Stromal cell of bone marrow (primary cell): ENCODE data around the gene CHD2.

Experiments used
- DNase-seq: peaks from one replicate; pipeline ENCODE4 v3.0.0-alpha.2; 2012; ENCODE audit warnings: low read depth

The CHD2 gene

DNA sequence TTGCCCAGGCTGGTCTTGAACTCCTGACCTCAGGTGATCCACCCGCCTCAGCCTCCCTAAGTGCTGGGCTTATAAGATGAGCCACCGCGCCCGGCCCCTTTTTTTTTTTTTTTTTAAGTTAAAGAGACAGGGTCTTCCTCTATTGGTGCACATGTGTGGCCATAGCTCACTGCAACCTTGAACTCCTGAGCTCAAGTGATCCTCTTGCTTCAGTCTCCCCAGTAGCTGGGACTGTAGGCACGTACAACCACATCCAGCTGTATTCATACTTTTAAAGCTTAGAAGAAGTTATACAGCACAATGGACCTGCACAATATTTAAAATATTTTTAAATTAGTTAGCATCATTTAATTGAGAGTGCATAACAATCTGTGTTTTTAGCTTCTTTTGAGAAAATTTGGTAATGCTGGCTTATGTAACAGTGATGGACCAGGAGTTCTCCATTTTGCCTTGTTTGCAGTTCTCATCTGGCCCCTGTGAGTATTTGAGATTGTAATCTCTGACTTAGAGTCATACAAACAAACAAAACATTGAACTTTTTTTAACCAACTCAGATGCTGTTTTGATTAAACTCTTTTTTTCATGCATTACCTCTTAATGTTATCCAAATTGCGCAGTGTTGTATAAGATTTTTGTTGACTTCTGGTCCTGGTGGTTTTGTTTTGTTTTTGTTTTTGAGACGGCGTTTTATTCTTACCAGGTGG is 33.0 kb downstream of the CHD2 start:
- DNase-seq, result no peak

DNA sequence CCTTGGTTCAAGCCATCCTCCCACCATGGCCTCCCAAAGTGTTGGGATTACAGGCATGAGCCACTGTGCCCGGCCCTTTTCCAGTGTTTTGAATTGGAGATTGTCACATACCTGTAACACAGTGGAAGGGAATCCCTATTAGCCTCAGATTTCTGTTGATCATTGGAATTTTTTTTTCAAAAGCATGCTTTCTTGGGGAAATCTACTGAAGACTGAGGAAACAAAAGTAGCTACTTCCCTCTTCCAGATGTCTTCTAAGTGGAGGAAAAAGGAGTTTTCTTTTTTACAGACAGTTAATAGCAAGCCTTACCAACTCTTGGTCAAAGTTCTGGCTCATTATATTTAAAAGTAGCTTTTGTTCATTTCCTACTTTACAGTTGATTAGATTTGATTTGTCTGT is 33.7 kb downstream of the CHD2 start:
- no peak for DNase-seq

GRCh38 chr15:92934716-92935115 is 34.6 kb downstream of the CHD2 start:
- DNase-seq, result no peak

GRCh38 chr15:92936138-92936537 is 36.0 kb downstream of the CHD2 start:
- DNase-seq, result no peak

DNA sequence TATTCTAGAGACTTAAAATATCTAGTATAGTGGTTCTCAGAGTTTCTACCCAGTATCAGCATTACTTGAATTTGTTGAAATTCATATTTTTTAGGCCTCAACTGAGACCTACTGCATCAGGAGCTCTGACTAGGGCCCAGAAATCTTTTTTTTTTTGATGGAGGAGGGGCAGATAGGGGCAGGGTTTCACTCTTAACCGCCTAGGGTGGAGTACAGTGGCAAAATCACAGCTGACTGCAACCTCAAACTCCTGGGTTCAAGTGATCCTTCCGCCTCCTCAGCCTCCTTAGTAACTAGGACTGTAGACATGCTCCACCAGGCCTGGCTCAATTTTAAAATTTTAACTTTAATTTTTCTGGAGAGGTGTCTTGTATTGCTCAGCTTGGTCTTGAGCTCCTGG is 36.6 kb downstream of the CHD2 start:
- DNase-seq, result no peak

GRCh38 chr15:92937901-92938300 is 37.8 kb downstream of the CHD2 start:
- no peak for DNase-seq

GRCh38 chr15:92938387-92938786 is 38.3 kb downstream of the CHD2 start:
- no peak for DNase-seq

GRCh38 chr15:92941668-92942067 is 41.5 kb downstream of the CHD2 start:
- DNase-seq, result no peak

GRCh38 chr15:92942706-92943105 is 42.6 kb downstream of the CHD2 start:
- no peak for DNase-seq

- DNase-seq, result no peak
These were observed 43.5 kb downstream of the CHD2 start for GRCh38 chr15:92943581-92943980.

- DNase-seq, result no peak
These were observed 44.9 kb downstream of the CHD2 start for GRCh38 chr15:92944946-92945521.

GRCh38 chr15:92947071-92947730 is 47.1 kb downstream of the CHD2 start:
- no peak for DNase-seq

GRCh38 chr15:92949604-92950249 is 49.6 kb downstream of the CHD2 start:
- no peak for DNase-seq

- DNase-seq, result no peak
These were observed 51.8 kb downstream of the CHD2 start for GRCh38 chr15:92951800-92952457.

- DNase-seq, result no peak
These were observed 52.3 kb downstream of the CHD2 start for GRCh38 chr15:92952458-92952850.

GRCh38 chr15:92953566-92953965 is 53.4 kb downstream of the CHD2 start:
- no peak for DNase-seq

GRCh38 chr15:92954002-92954401 is 53.9 kb downstream of the CHD2 start:
- no peak for DNase-seq

DNA sequence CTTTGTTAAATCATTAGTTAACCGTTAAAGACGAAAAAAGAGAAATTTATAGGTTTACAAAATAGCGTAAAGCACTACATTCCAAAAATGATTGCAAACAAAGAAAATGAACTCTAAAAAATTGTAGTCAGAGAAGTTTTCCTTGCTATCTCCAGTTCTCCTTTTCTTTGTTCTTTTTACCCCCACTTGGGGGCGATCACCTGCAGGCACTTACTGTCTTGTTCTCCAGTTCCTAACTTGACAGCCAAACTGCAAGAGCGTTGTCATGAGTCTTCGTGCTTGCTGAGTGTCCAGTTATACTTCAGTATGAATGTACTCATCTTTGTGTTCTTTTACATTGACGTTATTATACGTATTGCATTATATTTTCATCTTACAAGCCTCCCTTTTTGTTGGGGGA is 54.5 kb downstream of the CHD2 start:
- no peak for DNase-seq

- DNase-seq, result no peak
These were observed 55.6 kb downstream of the CHD2 start for GRCh38 chr15:92955706-92956105.

DNA sequence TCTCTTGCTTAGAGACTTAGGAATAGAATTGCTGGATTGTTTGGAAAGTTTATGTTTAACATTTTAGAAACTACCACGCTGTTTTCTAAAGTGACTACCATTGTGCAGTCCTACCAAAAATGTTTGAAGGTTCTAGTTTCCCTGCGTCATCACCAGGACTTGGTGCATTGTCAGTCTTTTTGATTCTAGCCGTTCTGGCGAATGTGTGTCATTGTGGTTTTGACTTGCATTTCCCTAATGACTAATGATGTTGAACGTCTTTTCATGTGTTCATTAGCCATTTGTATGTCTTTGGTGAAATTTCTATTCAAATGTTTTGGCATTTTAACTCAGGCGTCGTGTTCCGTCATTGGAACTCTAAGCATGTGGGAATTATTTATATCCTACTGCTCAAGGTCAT is 58.0 kb downstream of the CHD2 start:
- no peak for DNase-seq

DNA sequence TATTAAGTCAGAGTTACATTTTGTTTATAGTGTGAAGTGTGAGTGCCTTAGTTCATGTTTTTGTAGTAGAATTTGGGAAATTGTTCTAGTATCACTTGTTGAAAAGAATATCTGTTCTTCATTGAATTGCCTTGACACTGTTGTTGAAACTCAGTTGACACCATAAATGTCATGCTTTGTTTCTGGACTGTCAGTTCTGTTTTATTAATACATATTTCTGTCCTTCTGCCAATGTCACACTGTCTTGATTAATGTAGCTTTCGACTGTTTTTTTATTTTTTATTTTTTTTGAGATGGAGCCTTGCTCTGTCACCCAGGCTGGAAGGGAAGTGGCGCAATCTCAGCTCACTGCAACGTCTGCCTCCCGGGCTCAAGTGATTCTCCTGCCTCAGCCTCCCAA is 59.1 kb downstream of the CHD2 start:
- DNase-seq, result no peak

GRCh38 chr15:92960996-92961681 is 61.0 kb downstream of the CHD2 start:
- no peak for DNase-seq
